Mucosa of rectum (tissue), 2 donors: Measurements from ENCODE around the gene SLC6A3.

Experiments used
- H3K27ac ChIP-seq, 2 donors: one replicate each; pipeline ENCODE4 v1.7.0; 2013; ENCODE audit warnings: inconsistent platforms in 2 of 2, low read depth in 2 of 2, low read length in 2 of 2
- H3K27me3 ChIP-seq, 2 donors: one replicate each; pipeline ENCODE4 v1.7.0; 2013; ENCODE audit warnings: low read length in 2 of 2; ENCODE audit not compliant: control insufficient read depth in 2 of 2, insufficient read depth in 2 of 2
- H3K36me3 ChIP-seq, 2 donors: one replicate each; pipeline ENCODE4 v1.7.0; 2013; ENCODE audit warnings: low read length in 2 of 2; ENCODE audit not compliant: control insufficient read depth in 2 of 2, insufficient read depth in 2 of 2
- H3K4me1 ChIP-seq, 2 donors: one replicate each; pipeline ENCODE4 v1.7.0; 2013; ENCODE audit warnings: low read length in 2 of 2, mild to moderate bottlenecking in 1 of 2; ENCODE audit not compliant: control insufficient read depth in 2 of 2, insufficient read depth in 2 of 2
- H3K4me3 ChIP-seq, 2 donors: one replicate each; pipeline ENCODE4 v1.7.0; 2013; ENCODE audit warnings: low read length in 2 of 2
- H3K9ac ChIP-seq, 2 donors: one replicate each; pipeline ENCODE4 v1.7.0; 2013; ENCODE audit warnings: low read length in 2 of 2, low read depth in 1 of 2, mild to moderate bottlenecking in 1 of 2
- H3K9me3 ChIP-seq, 2 donors: one replicate each; pipeline ENCODE4 v1.7.0; 2013; ENCODE audit warnings: low read length in 2 of 2; ENCODE audit not compliant: control insufficient read depth in 2 of 2
- donor health status: healthy.
- donor health status: Normal muscosa, but diverticular disease.

SLC6A3 gene

DNA sequence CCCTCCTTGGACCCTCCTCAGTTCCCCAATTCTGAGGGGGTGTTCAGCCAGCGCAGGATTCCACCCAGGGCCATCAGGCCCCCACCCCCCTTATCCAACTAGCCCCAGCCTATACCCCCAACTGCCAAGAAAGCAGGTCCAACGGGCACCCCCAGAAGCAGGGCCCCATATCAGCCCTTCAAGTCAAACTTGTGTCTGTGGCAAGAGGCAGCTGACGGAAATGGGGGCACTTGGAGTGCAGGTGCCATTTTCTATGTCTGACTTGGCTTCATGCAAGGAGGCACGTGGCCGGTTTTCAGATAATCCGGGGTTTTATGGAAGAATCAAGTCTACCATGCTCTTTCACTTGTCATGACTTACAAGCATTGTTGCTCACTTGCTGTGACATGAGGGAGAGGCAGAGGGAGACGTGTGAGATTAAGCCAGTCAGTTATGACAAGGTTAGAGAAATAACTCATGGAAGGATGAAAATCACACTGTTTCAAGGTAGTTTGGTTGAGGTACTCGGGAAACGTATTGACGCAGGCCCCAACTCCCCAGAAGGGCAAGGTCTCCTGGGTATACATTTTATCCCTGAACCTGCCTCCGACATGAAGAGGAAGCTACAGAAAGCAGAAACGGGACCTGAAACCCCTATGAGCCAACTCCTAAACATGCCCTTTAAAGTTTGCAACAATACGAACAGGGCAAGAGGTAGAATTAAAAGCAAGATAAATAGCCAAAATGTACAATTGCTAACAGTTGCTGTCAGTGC lies 73.8 kb downstream of the SLC6A3 start:
- Histone ChIP-seq H3K4me1 (no peaks in the 10 kb centered on the region), H3K4me3 (no peak overlapping the region), H3K9ac (no peak overlapping the region), H3K9me3 (no peaks in the 10 kb centered on the region), H3K27ac (no peak overlapping the region), H3K36me3 (no peaks in the 10 kb centered on the region), H3K27me3 (peaks cover 2 to 8% of the 10 kb centered on the region in 2 donors)

DNA sequence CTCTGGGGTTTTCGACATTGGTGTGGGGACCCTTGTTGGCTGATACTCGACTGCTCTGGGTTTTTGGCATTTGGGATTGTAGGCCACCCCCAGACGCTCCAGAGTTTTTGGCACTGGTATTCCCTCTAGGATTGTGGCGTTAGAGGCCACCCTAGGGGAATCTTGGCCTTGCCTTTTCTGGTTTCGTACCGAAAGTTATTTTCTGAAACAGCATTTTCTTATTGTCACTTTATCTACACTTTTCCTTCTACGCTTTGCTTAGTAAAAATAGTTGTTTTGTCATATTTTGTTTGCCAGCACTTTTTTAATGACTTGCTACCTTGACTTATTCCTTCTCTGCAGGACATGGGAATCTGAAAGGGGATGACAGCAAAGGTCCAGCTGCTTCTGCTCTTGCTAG lies 75.2 kb downstream of the SLC6A3 start:
- H3K27ac ChIP-seq, result no peak overlapping the region
- H3K9me3 ChIP-seq, result no peaks in the 10 kb centered on the region
- no peak overlapping the region for H3K4me3 ChIP-seq
- H3K36me3 ChIP-seq, result no peaks in the 10 kb centered on the region
- no peaks in the 10 kb centered on the region for H3K4me1 ChIP-seq
- H3K27me3 ChIP-seq, result peaks cover 2 to 8% of the 10 kb centered on the region in 2 donors
- no peak overlapping the region for H3K9ac ChIP-seq

DNA sequence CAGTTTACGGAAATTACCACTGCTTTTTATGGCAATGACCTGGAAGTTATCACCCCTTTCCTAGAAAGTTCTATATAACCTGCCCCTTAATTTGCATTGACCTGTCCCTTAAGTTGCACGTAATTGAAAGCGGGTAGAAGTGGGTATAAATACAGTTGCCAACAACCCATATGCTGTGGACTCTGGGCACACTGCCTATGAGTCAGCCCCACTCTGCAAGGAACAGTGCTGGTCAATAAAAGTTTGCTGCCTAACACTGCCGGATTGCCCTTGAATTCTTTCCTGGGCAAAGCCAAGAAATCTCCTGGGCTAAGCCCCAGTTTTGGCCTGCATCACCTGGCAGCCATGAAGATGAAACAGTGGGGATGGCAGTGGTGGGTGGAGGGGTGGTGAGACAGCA lies 76.5 kb downstream of the SLC6A3 start:
- Histone ChIP-seq H3K9ac (no peak overlapping the region), H3K4me3 (no peak overlapping the region), H3K36me3 (no peaks in the 10 kb centered on the region), H3K4me1 (no peaks in the 10 kb centered on the region), H3K9me3 (no peaks in the 10 kb centered on the region), H3K27ac (no peak overlapping the region), H3K27me3 (peaks cover 6 to 9% of the 10 kb centered on the region in 2 donors)

DNA sequence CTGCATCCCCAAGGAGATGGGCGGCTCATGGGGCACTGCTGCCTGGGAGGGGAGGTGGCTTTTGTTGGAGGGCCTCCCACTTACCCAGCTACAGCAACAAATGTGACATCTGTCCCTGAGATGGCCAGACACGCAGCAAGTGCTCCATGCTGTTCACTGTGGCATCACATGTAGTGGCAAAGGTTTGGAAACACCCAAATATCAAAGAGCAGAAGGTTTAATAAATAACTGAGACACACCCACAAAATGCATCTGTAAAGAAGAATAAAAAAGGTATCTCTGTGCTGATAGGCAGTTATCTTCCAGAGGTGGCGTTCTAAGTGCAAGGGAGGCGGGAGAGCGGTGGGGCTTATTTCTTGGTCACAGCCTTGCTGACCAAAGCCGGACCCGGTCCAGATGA lies 77.0 kb downstream of the SLC6A3 start:
- Histone ChIP-seq H3K9ac (no peak overlapping the region), H3K4me1 (no peaks in the 10 kb centered on the region), H3K27me3 (peaks cover 10 to 14% of the 10 kb centered on the region in 2 donors), H3K4me3 (no peak overlapping the region), H3K36me3 (no peaks in the 10 kb centered on the region), H3K9me3 (no peaks in the 10 kb centered on the region), H3K27ac (no peak overlapping the region)

DNA sequence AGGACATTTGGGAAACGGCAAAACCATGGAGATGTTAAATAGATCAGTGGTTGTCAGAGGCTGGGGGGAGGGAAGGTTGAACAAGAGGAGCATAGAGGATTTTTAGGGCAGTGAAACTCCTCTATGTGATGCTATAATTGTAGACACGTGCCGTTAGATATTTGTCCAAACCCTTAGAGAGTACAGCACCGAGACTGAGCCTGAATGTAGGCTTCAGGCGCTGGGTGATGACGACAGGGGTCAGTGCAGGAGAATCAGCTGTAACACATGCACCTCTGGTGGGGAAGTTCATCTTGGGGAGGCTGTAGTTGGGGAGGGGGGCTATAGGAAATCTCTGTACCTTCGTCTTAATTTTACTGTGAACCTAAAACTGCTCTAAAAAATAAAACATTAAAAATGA lies 78.1 kb downstream of the SLC6A3 start:
- Histone ChIP-seq H3K27me3 (peaks cover 14% of the 10 kb centered on the region in 2 donors), H3K9me3 (no peaks in the 10 kb centered on the region), H3K36me3 (no peaks in the 10 kb centered on the region), H3K4me3 (no peak overlapping the region), H3K9ac (no peak overlapping the region), H3K27ac (no peak overlapping the region), H3K4me1 (no peaks in the 10 kb centered on the region)

DNA sequence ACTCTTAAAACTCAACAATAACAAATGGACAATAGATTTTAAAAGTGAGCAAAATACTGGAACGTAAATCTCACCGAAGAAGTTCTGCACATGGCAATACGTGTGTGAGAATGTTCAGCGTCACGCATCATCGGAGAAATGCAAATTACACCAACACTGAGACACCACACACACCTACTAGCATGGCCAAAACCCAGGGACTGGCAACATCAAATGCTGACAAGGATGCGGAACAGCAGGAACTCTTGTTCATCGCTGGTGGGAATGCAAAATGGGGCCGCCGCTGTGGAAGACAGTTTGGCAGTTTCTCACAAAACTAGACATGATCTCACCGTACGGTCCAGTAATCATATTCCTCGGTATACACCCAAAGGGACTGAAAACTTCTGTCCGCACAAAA lies 78.7 kb downstream of the SLC6A3 start:
- Histone ChIP-seq H3K27ac (no peak overlapping the region), H3K4me3 (no peak overlapping the region), H3K36me3 (no peaks in the 10 kb centered on the region), H3K9ac (no peak overlapping the region), H3K4me1 (no peaks in the 10 kb centered on the region), H3K9me3 (no peaks in the 10 kb centered on the region), H3K27me3 (peaks cover 14 to 17% of the 10 kb centered on the region in 2 donors)

DNA sequence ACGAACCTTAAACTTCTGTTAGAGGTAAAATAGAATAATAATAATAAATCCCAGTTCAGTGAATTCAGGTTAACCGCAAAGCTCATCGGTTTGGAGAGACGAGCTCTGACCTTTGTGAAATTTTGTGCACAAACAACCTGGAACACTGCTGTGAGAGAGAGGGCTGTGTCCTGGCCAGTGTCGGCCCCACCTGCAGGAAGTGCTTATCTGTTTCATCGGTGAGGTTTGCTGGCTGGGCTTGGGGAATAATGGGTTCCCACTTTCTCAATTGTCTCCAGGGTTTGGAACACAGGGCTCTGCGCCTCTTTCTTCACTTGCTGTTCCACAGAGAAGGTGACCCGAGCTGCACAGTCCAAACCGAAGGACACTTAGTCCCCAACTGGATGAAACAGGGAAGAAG lies 81.0 kb downstream of the SLC6A3 start:
- Histone ChIP-seq H3K36me3 (no peaks in the 10 kb centered on the region), H3K9me3 (no peaks in the 10 kb centered on the region), H3K27me3 (peaks cover 14 to 17% of the 10 kb centered on the region in 2 donors), H3K4me1 (no peaks in the 10 kb centered on the region), H3K9ac (no peak overlapping the region), H3K4me3 (no peak overlapping the region), H3K27ac (no peak overlapping the region)

DNA sequence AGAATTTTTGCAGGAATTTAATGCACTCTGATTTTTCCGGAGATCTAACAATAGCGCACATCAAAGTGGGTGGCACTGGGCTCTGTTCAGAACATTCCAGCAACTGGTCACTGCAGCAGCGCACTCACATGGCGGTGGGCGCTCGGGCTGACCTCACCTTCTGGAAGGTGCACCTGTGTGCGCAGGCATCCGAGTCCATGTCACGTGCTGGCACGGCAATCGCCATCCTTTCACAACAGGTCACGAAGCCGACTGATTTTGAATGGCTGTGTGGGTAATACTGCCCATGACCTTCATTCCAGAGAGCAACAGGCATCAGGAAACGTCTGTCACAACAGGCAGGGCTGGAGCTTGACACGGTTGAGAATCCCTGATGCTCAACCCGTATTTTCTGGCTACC lies 81.7 kb downstream of the SLC6A3 start:
- Histone ChIP-seq H3K36me3 (no peaks in the 10 kb centered on the region), H3K9me3 (no peaks in the 10 kb centered on the region), H3K4me1 (no peaks in the 10 kb centered on the region), H3K9ac (no peak overlapping the region), H3K27ac (no peak overlapping the region), H3K4me3 (no peak overlapping the region), H3K27me3 (peaks cover 14 to 17% of the 10 kb centered on the region in 2 donors)

DNA sequence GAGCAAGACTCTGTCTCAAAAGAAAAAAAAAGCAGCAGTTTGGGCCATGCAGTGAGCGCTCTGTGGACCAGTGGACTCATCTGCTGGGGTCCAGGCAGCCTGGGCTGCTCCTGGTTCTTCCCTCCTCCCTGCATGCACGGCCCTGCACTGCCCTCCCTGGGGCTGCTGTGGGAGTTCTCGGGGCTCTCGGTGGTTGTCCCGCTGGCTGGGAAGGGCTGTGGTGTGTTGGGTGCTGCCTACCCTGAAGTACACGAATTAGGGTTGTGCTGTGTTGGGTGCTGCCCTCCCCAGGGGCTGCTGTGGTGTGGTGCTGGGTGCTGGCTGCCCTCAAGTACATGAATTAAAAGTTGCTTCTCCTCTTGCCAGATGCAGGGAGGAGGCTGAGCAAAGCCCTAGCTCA lies 82.1 kb downstream of the SLC6A3 start:
- H3K9ac ChIP-seq, result no peak overlapping the region
- H3K4me3 ChIP-seq, result no peak overlapping the region
- no peaks in the 10 kb centered on the region for H3K4me1 ChIP-seq
- no peaks in the 10 kb centered on the region for H3K9me3 ChIP-seq
- H3K36me3 ChIP-seq, result no peaks in the 10 kb centered on the region
- H3K27me3 ChIP-seq, result peaks cover 14 to 17% of the 10 kb centered on the region in 2 donors
- no peak overlapping the region for H3K27ac ChIP-seq

DNA sequence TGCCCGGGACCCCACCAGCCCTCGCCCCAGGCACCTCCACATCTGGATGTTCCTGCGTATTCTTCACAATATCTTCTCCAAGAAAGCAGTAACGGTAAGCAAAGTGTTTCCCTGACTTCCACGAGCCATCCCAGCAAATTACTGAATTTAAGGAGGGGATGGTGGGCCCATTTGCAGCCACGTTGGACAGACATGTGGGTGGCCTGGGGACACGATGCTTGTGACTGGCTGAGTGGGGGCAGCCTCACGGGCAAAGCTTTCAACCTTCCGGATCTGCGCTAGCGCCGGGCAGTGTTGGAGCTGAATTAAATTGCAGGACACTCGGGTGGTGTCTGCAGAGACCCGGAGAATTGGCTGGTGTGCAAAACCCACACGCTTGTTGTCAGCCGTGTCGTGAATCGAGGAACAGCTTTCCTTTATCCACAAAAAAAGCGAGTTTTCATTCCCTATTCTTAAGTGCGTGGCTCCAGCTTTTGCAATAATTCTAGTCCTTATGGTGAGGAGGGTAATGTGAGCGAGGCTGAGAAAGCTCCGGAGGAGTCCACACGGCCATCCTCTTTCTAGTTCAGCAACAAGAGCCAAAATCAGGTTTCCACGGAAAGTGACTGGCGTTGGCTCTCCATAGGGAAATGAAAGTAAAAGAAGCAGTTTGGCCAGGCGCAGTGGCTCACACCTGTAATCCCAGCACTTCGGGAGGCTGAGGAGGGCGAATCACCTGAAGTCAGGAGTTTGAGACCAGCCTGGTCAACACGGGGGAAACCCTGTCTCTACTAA lies 82.8 kb downstream of the SLC6A3 start:
- no peaks in the 10 kb centered on the region for H3K36me3 ChIP-seq
- no peaks in the 10 kb centered on the region for H3K4me1 ChIP-seq
- peaks cover 14 to 17% of the 10 kb centered on the region in 2 donors for H3K27me3 ChIP-seq
- H3K27ac ChIP-seq, result no peak overlapping the region
- H3K9me3 ChIP-seq, result no peaks in the 10 kb centered on the region
- H3K4me3 ChIP-seq, result no peak overlapping the region
- H3K9ac ChIP-seq, result no peak overlapping the region
